Measurements from ENCODE around the gene SSPN.

SSPN gene

GRCh38 chr12:26273811-26274210 is 78.4 kb downstream of the SSPN start:
- no peak for DNase-seq (ENCODE audit: low read depth)
- H3K4me3 ChIP-seq (ENCODE audit: low read depth, low read length) = no peak overlapping the region
- no peak for TF ChIP-seq CTCF (IDR thresholded peaks at IDR 0.05; ENCODE audit: insufficient read depth, low read depth, low read length, missing control alignments)

- TF ChIP-seq CTCF (IDR thresholded peaks at IDR 0.05; ENCODE audit: insufficient read depth, low read depth, low read length, missing control alignments) = no peak
- no peak overlapping the region for H3K4me3 ChIP-seq (ENCODE audit: low read depth, low read length)
- DNase-seq (ENCODE audit: low read depth) = peak; percentile 91
Observed at GRCh38 chr12:26274441-26275312, 79.3 kb downstream of the SSPN start.

GRCh38 chr12:26275313-26276131 is 80.1 kb downstream of the SSPN start:
- no peak for TF ChIP-seq CTCF (IDR thresholded peaks at IDR 0.05; ENCODE audit: insufficient read depth, low read depth, low read length, missing control alignments)
- no peak for DNase-seq (ENCODE audit: low read depth)
- H3K4me3 ChIP-seq (ENCODE audit: low read depth, low read length) = no peak overlapping the region

- H3K4me3 ChIP-seq (ENCODE audit: low read depth, low read length) = no peak overlapping the region
- no peak for DNase-seq (ENCODE audit: low read depth)
- TF ChIP-seq CTCF (IDR thresholded peaks at IDR 0.05; ENCODE audit: insufficient read depth, low read depth, low read length, missing control alignments) = no peak
Observed at GRCh38 chr12:26276709-26277108, 81.3 kb downstream of the SSPN start.

GRCh38 chr12:26277506-26278246 is 82.3 kb downstream of the SSPN start:
- H3K4me3 ChIP-seq (ENCODE audit: low read depth, low read length) = no peak overlapping the region
- no peak for TF ChIP-seq CTCF (IDR thresholded peaks at IDR 0.05; ENCODE audit: insufficient read depth, low read depth, low read length, missing control alignments)
- DNase-seq (ENCODE audit: low read depth) = no peak

GRCh38 chr12:26278266-26278665 is 82.9 kb downstream of the SSPN start:
- no peak for TF ChIP-seq CTCF (IDR thresholded peaks at IDR 0.05; ENCODE audit: insufficient read depth, low read depth, low read length, missing control alignments)
- no peak for DNase-seq (ENCODE audit: low read depth)
- no peak overlapping the region for H3K4me3 ChIP-seq (ENCODE audit: low read depth, low read length)

Data from GM12865 (cell line).